ENCODE measurements around the gene CLDN20. TPM values are rescaled to one million over a fixed set of nuclear protein-coding genes. Genes with fewer than 3 reads are reported as not detected.

Gene CLDN20
- total and polyA plus RNA-seq, 10 of the 15 experiments (the other 5 are each of a cell fraction or from before 2014, with no cell fraction given): 0.13 to 0.23 TPM; not detected in 8

DNA sequence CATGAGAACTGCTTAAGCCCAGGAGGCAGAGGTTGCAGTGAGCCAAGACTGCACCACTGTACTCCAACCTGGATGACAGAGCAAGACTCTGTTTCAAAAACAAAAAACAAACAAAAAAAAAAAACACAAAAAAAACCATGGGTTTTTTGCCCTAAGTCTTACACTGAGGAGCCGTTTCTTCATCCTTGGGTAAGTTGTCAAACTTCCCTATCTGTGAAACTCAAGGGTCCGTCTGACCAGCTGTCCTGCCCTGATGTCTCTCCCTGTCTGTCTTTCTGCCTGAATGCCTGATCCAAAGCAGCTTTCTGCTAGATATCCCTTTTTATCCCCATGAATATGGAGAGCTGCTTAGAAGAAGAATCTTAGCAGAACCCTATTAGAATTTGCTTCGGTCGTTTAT lies 41.3 kb upstream of the CLDN20 start:
- 84% methylated on average over 4 of the region's 4 CpGs for WGBS (ENCODE audit: insufficient coverage, insufficient replicate concordance, low lambda C conversion rate, missing lambda C conversion rate)
- no peaks in the 10 kb centered on the region for H3K9me3 ChIP-seq (replicated peaks; ENCODE audit: control insufficient read depth, insufficient read depth, low read length)
- ChIA-PET SMC1A (ENCODE audit: uncharacterized antibody, unreplicated experiment) (interaction anchor here (0.7 to 4.3 kb wide), 15 partner anchors 9 to 50 kb away, joined by 3 to 23 read pairs (median 5); no protein-coding TSS in a partner anchor), RAD21 (ENCODE audit: unreplicated experiment) (interaction anchor here (1.9 to 3.2 kb wide), 4 partner anchors 21 to 51 kb away, joined by 6 to 17 read pairs (median 12); no protein-coding TSS in a partner anchor), CTCF (interaction anchor here (1.1 to 3.8 kb wide), 7 partner anchors 8 to 354 kb away, joined by 3 to 23 read pairs (median 6); no protein-coding TSS in a partner anchor), POLR2A (interaction anchor here (1.1 to 2.5 kb wide), 3 partner anchors 10 to 40 kb away, joined by 4 to 19 read pairs (median 5); no protein-coding TSS in a partner anchor)
- no peak overlapping the region for H3K4me3 ChIP-seq
- H3K36me3 ChIP-seq (ENCODE audit: control insufficient read depth in 2 of 2, insufficient read depth in 2 of 2, low read length in 1 of 2): no peaks in the 10 kb centered on the region; a peak in 2 of 4 replicates
- intact Hi-C loops (cut with micrococcal nuclease; ENCODE audit: unreplicated experiment) (no loop called here), in situ Hi-C loops (cut with MboI) (no loop called here)
- H3K27ac ChIP-seq (ENCODE audit: control insufficient read depth, insufficient read depth): no peak overlapping the region
- H3K79me2 ChIP-seq (ENCODE audit: control insufficient read depth, insufficient read depth, low read length): no peaks in the 10 kb centered on the region; the same call in 1 of the 2 replicates
- no peaks in the 10 kb centered on the region; the same call in 1 of the 2 replicates for H4K20me1 ChIP-seq (ENCODE audit: control insufficient read depth, insufficient read depth)
- peaks cover 15% of the 10 kb centered on the region for H3K4me1 ChIP-seq (ENCODE audit: control insufficient read depth, insufficient read depth, low read length)
- no peak overlapping the region for H2AFZ ChIP-seq (ENCODE audit: control insufficient read depth, low read depth, low read length)
- H3K9ac ChIP-seq (ENCODE audit: control insufficient read depth, insufficient read depth, low read length): no peak overlapping the region
- FAIRE-seq: no peak
- no peak for ATAC-seq
- BruUV-seq (replicated peaks): no TSS peak
- DNase-seq (ENCODE audit: low read depth, low spot score): no peak
- H3K4me2 ChIP-seq (ENCODE audit: control insufficient read depth, insufficient read depth): no peak overlapping the region
- H3K27me3 ChIP-seq (replicated peaks in 1 of 2; ENCODE audit: control insufficient read depth in 2 of 2, insufficient read depth in 2 of 2, low read length in 1 of 2): no peaks in the 10 kb centered on the region
- TF ChIP-seq ZNF207 (IDR thresholded peaks at IDR 0.05; ENCODE audit: borderline replicate concordance): no peak
- TF ChIP-seq MEF2A (IDR thresholded peaks at IDR 0.05; ENCODE audit: insufficient read depth, low read depth, low read length): no peak
- TF ChIP-seq MEF2B (IDR thresholded peaks at IDR 0.05; ENCODE audit: partially characterized antibody, poor library complexity, severe bottlenecking): no peak
- no peak for TF ChIP-seq IKZF1 (conservative IDR thresholded peaks at IDR 0.05)
- TF ChIP-seq TCF12 (IDR thresholded peaks at IDR 0.05; ENCODE audit: low read depth, low read length): no peak

Measured in GM12878 (cell line).